ENCODE data around the gene RSRC2. TPM values are rescaled to one million over a fixed set of nuclear protein-coding genes. Genes with fewer than 3 reads are reported as not detected.
"Not testable (repeated sequence)": the region's sequence is repeated elsewhere in the genome, so short reads cannot be mapped to it uniquely, and the experiment has no call there.

RSRC2 gene
- total RNA-seq, 2 donors from 2014 or later, result 57.8 to 84.5 TPM

DNA sequence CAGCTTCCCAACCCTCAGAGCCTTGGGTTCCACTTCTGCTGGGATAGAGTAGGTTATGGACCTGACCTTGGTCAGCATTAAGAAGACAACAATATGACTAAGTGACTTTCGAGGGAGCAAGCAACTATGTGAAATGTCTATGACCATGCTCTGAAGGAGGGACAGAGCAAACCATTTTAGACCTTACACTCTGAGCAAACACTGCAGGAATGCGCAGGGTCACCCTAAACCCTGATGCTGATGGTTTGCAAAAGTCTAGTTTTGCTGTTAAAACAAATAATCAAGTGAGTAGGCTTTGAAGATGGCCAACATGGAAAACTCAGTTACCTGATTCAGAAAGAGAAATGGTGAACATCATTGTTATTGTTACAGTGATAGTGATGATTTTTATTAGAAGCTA, 34.7 kb downstream of the RSRC2 start:
- Histone ChIP-seq H3K27me3 (no peaks in the 10 kb centered on the region), H3K27ac (no peak overlapping the region), H3K4me3 (no peak overlapping the region), H3K9me3 (no peaks in the 10 kb centered on the region), H3K4me1 (no peaks in the 10 kb centered on the region), H3K9ac (ENCODE audit: low read depth in 2 of 2, low read length in 2 of 2) (no peak overlapping the region), H3K36me3 (no peaks in the 10 kb centered on the region)
- intact Hi-C loops (cut with DNase I), result no loop called here
- no peak for TF ChIP-seq CTCF (IDR thresholded peaks at IDR 0.05)
- no peak for DNase-seq

DNA sequence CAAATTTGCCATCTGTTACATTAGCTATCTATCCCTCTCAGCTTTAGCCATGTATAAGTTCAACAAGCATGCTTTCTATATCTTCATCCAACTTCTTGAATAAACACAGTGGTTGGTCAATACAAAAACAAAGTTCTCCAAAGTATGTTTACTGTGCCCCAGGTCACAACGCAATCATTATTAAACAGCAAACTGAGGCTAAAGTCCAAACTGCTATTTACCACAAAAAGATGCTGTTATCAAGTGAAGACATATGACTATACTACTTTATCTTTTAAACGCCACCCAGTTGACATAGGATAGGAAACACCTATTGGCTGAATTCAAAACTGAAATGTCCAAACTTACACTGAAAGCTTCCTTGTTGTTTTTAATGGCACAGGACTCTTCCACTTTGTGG, 37.7 kb downstream of the RSRC2 start:
- Histone ChIP-seq H3K36me3 (no peaks in the 10 kb centered on the region), H3K9ac (ENCODE audit: low read depth in 2 of 2, low read length in 2 of 2) (no peak overlapping the region), H3K27me3 (no peaks in the 10 kb centered on the region), H3K4me3 (no peak overlapping the region), H3K27ac (no peak overlapping the region), H3K4me1 (no peaks in the 10 kb centered on the region), H3K9me3 (no peaks in the 10 kb centered on the region)
- TF ChIP-seq CTCF (IDR thresholded peaks at IDR 0.05), result no peak
- intact Hi-C loops (cut with DNase I), result no loop called here
- no peak for DNase-seq

DNA sequence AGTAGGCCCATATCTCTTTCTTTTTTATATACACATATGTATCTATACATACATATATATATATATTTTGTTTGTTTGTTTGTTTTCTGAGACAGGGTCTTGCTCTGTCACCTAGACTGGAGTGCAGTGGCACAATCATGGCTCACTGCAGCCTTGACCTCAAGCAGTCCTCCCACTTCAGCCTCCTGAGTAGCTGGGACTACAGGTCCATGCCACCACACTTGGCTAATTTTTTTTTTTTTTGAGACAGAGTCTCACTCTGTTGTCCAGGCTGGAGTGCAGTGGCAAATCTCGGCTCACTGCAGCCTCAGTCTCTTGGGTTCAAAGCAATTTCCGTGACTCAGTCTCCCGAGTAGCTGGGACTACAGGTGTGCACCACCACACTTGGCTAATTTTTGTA, 38.9 kb downstream of the RSRC2 start:
- intact Hi-C loops (cut with DNase I); DNase-seq; H3K4me3 ChIP-seq; H3K36me3 ChIP-seq; H3K4me1 ChIP-seq; H3K9me3 ChIP-seq; H3K27me3 ChIP-seq; H3K9ac ChIP-seq (ENCODE audit: low read depth in 2 of 2, low read length in 2 of 2); H3K27ac ChIP-seq: not testable (repeated sequence)

DNA sequence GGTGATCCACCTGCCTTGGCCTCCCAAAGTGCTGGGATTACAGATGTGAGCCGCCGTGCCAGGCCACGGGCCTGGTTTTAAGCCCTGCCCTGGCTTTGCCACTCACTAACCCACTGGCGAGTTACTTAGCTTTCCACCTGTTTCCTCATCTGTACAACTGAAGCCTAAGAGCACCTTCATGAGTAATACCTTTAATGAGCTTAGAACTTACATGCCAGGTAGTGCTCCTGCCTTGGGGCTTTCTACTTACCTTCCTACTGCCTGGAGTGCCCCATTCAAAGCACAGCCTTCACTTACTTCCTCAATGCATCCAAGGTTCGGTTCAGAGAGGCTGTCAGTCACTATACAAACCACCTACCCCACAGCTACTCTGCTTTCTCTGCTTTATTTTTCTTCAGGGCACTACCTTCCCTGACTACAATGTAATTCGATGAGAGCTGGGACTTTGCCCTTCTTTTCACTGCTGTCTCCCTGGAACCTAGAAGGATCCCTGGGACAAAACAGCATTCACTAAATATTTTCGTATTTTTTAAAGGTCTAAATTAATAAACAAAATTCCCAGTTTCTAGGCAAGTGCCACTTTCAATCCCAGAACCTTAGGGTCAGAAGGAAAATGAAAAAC, 39.8 kb downstream of the RSRC2 start:
- H3K4me1 ChIP-seq, result no peaks in the 10 kb centered on the region
- no peaks in the 10 kb centered on the region for H3K9me3 ChIP-seq
- TF ChIP-seq CTCF (IDR thresholded peaks at IDR 0.05), result no peak
- DNase-seq, result no peak
- no peak overlapping the region for H3K27ac ChIP-seq
- no peaks in the 10 kb centered on the region for H3K27me3 ChIP-seq
- H3K36me3 ChIP-seq, result peaks cover 2% of the 10 kb centered on the region
- H3K4me3 ChIP-seq, result no peak overlapping the region
- no peak overlapping the region for H3K9ac ChIP-seq (ENCODE audit: low read depth in 2 of 2, low read length in 2 of 2)
- intact Hi-C loops (cut with DNase I), result no loop called here

- H3K27me3 ChIP-seq; intact Hi-C loops (cut with DNase I): not testable (repeated sequence)
These were observed 40.4 kb downstream of the RSRC2 start for GRCh38 chr12:122486360-122486759.

DNA sequence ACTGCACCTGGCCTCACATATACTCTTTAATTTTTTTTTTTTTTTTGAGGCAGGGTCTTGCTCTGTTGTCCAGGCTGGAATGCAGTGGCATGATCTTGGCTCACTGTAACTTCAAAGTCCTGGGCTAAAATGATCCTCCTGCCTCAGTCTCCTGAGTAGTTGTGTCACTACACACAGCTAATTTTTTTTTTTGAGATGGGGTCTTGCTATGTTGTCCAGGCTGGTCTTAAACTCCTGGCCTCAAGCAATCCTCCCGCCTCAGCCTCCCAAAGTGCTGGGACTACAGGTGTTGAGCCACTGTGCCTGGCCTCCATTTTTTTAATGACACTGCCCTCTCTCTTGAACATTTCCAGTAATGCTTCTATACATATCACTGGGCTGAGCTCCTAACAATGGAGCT, 42.4 kb downstream of the RSRC2 start:
- DNase-seq; H3K9me3 ChIP-seq; intact Hi-C loops (cut with DNase I); H3K4me3 ChIP-seq; H3K27me3 ChIP-seq; H3K9ac ChIP-seq (ENCODE audit: low read depth in 2 of 2, low read length in 2 of 2); H3K4me1 ChIP-seq; H3K36me3 ChIP-seq; H3K27ac ChIP-seq: not testable (repeated sequence)

More at GRCh38 chr12:122486360-122486759, 40.4 kb downstream of the RSRC2 start:
- not testable (repeated sequence) for H3K27ac ChIP-seq; DNase-seq; H3K9me3 ChIP-seq; H3K36me3 ChIP-seq; H3K9ac ChIP-seq (ENCODE audit: low read depth in 2 of 2, low read length in 2 of 2); H3K4me3 ChIP-seq; H3K4me1 ChIP-seq

DNA sequence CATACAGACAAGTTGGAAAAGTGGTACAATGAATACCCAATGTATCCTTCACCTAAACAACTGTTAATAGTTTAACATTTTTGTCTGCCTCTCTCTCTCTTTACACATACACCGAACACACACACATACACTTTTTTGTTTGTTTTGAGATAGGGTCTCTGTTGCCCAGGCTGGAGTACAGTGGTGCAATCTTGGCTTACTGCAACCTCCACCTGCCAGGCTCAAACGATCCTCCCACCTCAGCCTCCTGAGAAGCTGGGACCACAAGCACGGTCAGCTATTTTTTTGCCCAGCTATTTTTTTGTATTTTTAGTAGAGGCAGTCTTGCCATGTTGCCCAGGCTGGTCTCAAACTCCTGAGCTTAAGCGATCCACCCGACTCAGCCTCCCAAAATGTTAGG, 42.8 kb downstream of the RSRC2 start:
- Histone ChIP-seq H3K27ac (no peak overlapping the region), H3K27me3 (no peaks in the 10 kb centered on the region), H3K36me3 (peaks cover 8% of the 10 kb centered on the region), H3K4me3 (no peak overlapping the region), H3K4me1 (no peaks in the 10 kb centered on the region), H3K9ac (ENCODE audit: low read depth in 2 of 2, low read length in 2 of 2) (no peak overlapping the region), H3K9me3 (no peaks in the 10 kb centered on the region)
- no peak for TF ChIP-seq CTCF (IDR thresholded peaks at IDR 0.05)
- no peak for DNase-seq
- intact Hi-C loops (cut with DNase I), result no loop called here

Data from colonic mucosa (tissue), 4 donors.